HTERT RPE-1 (cell line): ENCODE data around the gene RPS2.

Source experiments
- in situ Hi-C: fragments of 300-500 bp; cut with MboI; formaldehyde crosslinking; loops from 4 replicates; pipeline ENCODE4 v1.14.3; 2020; ENCODE audit warnings: low sequenced_read_pairs

The RPS2 gene

DNA sequence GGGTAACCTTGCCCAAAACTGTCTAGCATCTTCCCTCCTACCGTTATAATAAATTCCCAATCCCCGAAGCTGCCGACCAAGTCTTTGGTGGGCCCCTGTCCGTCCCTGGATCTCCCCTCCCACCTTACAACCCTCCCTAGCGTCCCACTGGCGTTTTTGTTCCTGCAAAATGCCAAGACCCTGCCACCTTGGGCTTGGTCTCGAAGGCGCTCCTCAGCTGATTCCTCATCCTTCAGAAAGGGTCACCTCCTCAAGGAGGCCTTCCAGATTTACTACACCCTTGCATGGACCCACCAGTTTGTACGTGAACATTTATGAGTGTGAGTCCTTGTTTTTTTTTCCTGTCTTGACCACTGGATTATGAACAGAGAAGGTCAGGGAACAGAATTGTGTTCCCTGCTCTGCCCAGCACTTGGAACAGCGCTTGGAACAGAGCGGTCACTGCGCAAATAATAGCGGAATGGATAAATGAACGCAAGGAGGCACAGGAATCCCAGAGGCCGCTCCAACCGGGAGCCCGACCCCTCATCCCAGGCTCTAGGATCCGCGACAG lies 18.4 kb upstream of the RPS2 start:
- in situ Hi-C loops = no loop called here

DNA sequence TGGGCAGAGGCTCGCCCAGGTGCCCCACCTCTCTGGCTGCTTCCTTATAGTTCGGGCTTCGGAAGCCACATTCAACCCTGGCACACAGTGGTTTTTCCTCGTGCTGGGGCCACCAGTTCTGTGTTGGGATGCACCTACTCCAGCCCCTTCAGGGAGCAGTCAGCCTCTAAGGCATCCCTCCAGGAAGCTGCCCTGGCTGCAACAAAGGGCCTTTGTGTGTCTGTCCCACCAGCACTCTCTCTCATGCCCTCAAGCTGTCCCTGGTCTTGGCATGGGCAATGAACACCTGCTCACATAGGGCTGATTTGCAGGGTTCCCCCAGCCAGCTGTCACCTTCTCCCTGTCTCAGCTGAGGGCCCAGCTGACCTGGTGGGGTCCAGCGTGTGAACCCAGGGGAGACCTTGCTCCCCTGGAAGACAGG lies 17.4 kb upstream of the RPS2 start:
- in situ Hi-C loops = no loop called here

DNA sequence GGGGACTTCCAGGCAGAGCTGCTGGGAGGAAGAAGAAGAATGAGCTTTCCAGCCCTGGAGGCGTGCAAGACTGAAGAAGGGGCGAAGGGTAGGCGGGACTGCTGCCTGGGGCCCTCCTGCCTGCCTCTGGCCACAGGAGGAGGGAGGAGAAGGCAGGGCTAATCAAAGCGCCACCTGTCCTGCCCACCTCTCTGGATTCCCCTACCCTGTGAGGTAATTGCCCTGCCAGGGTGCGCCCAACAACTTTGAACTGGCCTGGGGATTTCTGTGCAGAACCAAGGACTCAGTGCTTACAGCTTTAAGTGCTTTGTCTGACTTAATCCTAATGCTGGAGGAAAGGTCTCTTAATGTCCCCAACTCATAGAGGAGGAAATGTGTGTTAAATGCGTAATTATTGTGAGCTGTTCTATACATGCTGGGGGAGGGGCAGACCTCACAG lies 16.8 kb upstream of the RPS2 start, which contains the start of gene NOXO1:
NOXO1 (minus strand) TSS at position 72 of the 439 bp plus-strand sequence. CDS start 290 bp downstream, outside the sequence.
- in situ Hi-C loops = no loop called here

DNA sequence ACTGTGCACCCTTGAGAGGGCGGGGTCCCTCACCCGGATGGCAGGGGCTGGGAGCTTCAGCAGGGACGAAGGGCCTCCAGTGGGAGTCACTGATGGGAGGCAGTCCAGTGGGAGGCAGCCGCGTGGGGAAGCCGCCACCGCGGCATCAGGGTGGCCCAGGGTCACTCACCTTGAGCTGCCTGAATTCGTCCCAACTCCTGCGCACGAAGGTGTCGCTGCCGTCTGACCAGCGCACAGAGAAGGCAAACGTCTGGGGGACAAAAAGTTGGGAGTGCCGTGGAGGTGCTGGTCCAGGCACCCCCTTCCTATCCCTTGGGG lies 16.1 kb upstream of the RPS2 start:
- in situ Hi-C loops = no loop called here

DNA sequence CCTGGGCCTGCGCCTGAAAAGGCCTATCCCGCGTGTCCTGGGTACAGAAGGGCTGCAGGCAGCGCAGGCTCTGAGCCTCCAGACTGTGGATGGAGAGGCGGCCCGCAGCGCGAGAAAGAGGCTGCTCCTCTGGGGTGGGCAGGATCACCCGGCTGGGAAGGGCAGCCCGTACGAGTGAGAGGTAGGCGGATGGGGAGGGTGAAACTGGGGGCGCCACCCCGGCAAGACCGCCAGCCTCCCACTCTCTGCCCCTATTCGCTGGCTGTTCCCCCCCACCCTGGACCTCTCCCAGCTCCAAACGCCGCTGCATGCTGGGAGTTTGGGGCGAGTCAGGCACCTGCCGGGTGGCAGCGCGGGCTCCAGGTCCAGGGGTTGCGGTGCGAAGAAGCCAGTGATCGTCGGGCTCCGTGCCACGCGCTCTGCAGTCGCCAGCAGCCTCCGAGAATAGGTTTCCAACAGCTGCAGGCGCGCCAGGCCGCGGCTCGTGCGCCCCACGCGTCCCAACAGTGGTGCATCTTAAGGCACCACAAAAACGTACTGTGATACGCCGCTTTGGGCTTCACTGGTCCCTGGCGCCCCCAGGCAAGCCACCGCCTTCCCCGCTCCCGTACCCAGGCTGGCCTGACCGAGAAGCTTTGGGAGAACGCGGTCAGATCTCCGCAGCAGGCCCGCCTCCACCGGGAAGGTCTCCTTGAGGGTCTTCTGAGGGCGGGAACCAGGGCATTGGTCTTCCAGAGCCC lies 15.6 kb upstream of the RPS2 start:
- in situ Hi-C loops = no loop called here

DNA sequence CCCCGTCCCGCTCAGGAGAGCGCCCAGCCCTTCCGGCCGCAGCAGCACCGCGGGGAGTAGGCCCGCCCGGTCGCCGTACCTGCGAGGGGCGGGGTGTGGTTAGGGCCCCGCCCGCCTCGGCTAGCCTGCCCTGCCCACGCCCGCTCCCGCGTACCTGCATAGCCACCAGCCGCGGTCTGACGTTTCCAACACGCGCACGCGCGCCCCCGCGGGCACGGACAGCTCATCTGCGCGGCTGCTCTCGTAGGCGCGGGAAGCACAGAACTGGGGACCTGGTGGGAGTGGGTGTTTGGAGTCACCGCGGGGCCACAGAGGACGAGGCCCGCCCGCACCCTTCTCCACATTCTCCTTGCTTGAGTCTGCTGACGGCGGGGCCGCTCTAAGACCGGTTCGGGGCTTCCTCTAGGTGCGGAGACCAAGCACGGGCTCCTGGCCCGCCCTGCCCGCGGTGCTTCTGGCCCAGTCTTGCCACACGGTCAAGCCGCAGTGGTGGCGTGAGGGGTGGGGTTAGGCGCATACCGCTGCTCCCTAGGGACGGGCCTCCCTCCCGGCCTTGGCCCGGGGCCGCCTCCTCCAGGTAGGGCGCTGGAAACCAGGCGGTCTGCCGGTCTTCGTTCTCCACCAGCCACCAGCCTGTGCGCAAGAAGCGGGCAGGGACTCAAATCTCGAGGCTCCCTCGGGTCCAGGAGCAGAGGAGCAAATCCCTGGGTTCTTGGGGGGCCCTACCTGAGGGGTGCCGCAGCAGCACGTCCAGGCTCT lies 14.8 kb upstream of the RPS2 start:
- in situ Hi-C loops = no loop called here

DNA sequence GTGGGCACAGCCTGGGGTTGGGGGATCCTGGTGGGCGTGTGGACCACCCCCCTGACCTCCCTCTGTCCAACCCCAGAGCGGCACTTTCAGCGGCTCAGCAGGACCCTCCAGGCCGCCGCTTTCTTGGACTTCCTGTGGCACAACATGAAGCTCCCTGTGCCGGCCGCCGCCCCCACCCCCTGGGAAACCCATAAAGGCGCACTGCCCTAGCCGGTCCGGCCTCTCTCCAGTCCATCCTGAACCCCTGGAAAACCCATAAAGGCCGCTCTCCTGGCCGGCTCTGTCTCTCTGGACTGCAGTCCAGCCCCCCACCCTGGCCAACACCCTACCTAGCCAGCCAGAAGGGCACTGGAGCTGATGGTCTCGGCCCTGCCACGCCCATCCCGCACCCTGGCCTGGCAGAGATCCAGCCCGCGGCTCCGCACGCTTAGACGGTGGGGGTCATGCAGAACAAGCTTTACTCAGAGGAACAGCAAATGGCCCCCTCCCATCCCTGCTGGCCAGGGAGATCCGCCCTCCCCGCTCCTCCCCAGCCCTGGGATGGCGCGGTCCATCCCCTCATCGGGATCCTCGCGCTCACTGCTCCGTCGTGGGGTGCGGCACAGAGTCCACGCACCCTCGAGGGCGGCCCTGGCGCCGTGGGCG lies 14.0 kb upstream of the RPS2 start:
- in situ Hi-C loops = no loop called here

DNA sequence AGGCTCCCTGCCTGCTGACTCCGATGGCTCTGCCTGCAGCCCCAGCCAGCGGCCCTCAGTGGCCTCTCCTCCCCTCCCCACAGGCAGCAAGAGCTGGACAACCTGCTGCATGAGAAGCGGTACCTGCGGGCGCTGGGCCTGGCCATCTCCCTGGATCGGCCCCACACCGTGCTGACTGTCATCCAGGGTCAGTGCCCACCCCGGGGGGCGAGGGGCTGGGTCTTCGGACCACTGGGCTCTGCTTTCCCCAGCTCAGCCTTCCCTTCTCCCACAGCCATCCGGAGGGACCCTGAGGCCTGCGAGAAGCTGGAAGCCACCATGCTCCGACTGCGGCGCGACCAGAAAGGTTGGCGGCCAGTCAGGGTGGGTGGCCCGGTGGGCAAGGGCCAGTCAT lies 13.2 kb upstream of the RPS2 start:
- in situ Hi-C loops = no loop called here

DNA sequence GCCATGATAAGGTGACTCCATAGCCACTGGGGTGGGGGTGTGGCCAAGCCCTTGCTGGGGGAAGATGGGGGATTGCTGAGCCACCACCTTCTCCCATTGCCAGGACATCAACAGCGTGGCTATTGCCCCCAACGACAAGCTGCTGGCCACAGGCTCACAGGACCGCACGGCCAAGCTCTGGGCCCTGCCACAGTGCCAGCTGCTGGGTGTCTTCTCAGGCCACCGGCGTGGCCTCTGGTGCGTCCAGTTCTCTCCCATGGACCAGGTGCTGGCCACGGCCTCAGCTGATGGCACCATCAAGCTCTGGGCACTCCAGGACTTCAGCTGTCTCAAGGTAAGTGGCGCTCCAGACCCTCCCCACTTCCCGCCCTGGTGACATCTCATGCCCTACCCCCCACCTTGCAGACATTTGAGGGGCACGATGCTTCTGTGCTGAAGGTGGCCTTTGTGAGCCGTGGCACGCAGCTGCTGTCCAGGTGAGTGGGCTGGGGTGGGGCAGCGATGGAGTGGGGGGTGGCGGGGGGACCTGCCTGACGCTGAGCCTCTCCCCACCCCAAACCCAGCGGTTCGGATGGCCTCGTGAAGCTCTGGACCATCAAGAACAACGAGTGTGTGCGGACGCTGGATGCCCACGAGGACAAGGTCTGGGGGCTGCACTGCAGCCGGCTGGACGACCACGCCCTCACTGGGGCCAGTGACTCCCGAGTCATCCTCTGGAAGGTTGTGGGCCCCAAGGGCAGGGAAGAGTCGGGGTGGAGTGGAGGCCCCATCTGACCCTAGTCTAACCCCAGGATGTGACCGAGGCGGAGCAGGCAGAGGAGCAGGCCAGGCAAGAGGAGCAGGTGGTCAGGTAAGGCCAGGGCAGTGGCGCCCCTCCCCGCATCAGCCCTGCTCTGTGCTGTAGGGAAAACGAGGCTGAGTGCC lies 12.6 kb upstream of the RPS2 start:
- in situ Hi-C loops = no loop called here

DNA sequence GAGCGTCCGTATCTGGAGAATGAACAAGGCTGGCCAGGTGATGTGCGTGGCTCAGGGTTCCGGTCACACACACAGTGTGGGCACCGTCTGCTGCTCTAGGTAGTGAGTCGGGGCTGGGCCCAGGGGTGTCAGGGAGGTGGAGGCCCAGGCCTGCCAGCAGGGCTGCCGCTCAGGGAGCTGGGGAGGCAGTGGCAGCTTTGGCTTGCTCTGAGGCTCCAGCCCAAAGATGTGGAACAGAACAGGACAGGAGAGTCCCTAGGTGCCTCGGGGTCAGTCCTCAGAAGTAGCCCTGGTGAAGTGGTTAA lies 11.5 kb upstream of the RPS2 start:
- in situ Hi-C loops = no loop called here

DNA sequence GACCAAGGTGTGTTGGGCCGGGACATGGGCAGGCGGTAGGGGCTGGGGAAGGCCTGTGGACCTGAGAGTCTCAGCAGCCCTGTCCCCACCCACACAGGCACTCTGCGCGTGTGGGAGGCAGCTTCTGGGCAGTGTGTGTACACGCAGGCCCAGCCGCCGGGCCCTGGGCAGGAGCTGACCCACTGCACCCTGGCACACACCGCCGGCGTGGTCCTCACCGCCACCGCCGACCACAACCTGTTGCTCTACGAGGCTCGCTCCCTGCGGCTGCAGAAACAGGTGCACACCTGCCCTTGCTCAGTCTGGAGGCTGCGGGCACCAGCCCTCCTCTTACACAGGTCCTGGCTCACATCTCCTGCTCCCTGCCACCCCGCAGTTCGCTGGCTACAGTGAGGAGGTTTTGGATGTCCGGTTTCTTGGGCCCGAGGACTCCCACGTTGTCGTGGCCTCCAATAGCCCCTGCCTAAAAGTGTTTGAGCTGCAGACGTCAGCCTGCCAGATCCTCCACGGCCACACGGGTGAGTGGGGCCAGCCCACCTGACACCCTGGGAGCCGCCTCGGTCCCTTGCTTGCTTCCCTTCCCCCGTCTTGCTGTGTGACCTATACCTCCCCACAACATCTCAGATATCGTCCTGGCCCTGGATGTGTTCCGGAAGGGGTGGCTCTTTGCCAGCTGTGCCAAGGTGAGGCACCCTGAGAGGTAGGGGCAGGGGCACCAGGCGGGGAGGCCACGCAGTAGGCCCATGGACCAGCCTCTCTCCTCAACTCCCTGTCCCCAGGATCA lies 11.0 kb upstream of the RPS2 start:
- in situ Hi-C loops = no loop called here

DNA sequence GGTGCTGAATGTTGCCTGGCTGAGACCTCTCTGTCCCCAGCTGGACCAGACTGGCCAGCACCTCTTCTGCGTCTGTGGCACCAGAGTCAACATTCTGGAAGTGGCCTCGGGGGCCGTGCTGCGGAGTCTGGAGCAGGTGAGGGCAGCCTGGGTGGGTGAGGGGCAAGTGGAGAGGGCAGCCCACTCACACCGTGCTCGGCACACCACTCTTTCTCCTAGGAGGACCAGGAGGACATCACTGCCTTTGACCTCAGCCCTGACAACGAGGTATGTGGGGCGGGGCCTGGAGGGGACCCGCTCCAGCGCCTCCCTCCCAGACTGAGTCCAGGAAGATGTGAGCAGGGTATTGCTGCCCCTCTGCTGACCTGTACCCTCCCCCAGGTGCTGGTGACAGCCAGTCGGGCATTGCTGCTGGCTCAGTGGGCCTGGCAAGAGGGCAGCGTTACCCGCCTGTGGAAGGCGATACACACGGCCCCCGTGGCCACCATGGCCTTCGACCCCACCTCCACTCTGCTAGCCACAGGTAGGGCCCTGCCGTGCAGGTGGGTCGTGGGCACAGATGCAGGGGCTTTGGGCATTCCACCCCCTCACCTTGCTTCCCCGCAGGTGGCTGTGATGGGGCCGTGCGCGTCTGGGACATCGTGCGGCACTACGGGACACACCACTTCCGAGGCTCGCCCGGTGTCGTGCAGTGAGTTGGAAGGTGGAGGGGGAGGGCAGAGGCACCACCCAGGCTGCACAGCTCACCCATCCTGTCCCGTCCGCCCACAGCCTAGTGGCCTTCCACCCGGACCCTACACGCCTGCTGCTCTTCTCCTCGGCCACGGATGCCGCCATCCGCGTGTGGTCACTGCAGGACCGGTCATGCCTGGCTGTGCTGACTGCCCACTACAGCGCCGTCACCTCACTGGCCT lies 9.8 kb upstream of the RPS2 start:
- in situ Hi-C loops = no loop called here

DNA sequence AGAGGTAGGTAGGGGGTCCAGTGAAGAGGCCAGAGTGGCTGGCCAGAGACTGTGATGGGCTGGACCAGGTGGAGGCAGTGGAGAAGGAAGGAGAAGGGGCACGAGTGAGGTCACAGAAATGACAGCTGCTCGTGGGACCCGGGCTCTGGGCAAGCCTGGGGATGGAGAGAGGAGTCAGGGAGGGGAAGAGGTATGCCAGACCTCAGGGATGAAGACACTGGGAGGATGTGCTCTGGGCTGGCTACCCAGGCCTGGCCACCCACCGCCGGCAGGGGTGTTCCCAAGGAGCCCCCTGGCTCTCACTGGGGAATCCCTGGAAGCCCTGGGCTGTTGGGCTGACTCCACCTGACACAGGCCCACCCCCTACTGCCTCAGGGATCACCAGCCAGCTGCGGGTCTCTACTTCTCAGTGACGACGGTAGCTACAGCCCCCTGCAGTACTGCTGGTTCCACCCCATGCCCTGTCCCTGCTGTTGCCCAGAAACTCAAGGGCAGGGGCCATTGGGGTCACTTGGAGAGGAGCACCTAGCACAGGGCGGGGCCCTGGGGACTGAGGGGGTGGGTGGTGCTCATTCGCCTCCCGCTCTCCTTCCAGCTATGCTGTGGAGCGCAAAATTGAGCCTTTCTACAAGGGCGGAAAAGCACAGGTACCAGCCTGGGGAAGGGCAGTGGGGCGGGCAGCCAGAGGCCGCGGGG lies 9.0 kb upstream of the RPS2 start:
- in situ Hi-C loops = no loop called here

DNA sequence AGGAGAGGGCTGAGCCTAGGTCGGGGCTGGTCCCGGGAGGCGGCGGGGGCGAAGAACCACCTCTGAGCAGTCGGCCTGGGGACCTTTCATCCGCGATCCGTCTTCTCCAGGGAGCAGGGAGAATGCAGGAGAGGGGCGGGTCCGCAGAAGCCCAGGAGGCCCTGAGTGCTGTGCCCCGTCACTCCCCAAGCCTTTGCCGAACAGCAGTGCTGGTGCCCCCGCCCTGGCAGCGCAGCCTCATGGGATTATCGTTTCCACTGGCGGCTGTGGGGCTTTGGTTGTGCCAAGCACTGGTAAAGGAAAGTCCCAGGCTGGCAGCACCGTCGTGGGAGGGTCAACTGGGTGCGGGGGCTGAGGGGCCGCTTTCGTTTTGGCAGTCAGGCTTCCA lies 7.9 kb upstream of the RPS2 start:
- in situ Hi-C loops = no loop called here

DNA sequence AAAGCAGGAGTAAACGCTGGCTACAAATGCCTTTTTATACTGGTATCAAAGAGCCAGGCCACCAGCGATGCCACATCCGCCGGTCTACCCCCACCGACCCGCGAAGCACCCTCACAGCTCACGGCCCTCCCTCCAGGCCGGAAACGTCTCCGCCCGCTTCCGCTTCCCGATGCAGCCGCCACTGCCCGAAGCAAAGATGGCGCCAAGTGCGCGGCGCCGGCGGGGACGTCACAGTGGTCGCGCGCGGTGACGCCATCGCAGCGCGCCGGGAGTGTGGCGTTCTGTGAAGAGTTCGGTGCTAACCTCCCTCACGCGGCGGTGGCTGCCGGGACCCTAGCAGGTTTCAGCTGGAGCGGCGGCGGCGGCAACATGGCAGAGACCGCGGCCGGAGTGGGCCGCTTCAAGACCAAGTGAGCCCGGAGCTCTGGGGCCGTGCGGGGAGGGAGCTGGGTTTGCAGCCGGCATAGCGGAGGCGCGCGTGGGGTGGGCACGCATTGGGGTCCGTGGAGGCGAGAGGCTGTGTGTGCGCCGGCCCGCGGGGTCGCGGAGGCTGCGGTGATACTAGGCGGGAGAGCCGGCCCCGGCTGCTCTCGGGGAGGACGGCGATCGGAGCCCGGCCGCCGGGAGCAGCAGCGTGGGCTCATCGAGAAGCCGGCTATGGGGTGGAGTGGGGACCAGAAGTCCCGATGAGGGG lies 7.3 kb upstream of the RPS2 start, which contains the start of gene TBL3:
TBL3 (plus strand) TSS at position 258 of the 694 bp plus-strand sequence; CDS start at position 370, 112 bp downstream.
- in situ Hi-C loops = no loop called here

DNA sequence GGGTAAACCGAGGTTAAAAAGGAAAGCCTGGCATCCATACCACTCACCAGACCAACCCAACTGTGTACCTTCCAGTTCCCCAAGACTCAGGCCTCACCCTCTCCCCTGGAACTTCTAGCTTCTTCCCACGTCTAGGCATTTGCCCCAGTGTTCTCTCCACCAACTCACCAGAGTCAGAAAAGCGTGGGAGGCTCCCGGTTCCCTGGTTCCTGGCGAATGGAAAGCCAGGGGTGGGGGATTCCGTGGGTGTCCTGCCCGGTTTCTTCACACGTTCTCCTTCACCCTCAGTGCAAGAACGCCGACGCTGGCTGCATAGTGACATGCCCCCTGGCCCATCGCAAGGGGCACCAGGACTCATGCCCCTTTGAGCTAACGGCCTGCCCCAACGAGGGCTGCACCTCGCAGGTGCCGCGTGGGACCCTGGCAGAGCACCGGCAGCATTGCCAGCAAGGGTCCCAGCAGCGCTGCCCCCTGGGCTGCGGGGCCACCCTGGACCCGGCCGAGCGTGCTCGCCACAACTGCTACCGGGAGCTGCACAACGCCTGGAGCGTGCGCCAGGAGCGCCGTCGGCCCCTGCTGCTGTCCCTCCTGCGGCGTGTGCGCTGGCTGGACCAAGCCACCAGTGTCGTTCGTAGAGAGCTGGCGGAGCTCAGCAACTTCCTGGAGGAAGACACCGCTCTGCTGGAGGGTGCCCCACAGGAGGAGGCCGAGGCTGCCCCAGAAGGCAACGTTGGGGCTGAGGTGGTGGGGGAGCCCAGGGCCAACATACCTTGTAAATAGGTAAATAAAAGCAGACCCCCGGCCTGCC lies 3.7 kb upstream of the RPS2 start:
- in situ Hi-C loops = no loop called here

DNA sequence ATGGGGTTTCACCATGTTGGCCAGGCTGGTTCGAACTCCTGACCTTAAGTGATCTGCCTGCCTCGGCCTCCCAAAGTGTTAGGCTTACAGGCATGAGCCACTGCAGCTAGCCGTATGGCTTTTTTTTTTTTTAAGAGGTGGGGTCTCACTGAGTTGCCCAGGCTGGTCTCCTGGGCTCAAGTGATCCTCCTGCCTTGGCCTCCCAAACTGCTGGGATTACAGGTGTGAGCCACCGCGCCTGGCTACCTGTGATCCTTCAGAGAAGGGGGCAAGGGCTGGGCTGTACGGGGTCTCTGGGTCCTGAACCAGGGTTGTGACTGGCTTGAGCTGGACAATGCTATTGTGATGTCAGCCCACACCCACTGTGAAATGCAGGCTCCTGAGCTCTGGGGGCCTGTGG lies 1.8 kb upstream of the RPS2 start, which contains the start of gene RNF151:
RNF151 (plus strand) TSS at position 397 of the 400 bp plus-strand sequence. CDS start 26 bp downstream, outside the sequence.
- in situ Hi-C loops = no loop called here
